SU-DHL-6 (cell line): Measurements from ENCODE around the gene LAMB4.
A peak's percentile ranks its signal among the peaks of the same experiment; 100 is the strongest.

Experiments
- H2AFZ ChIP-seq: fragments of 200-600 bp; sonication (generic); 2 replicates; pipeline ENCODE4 v1.6.1; 2014; ENCODE audit warnings: low read depth, mild to moderate bottlenecking, moderate library complexity, mixed read lengths, antibody characterized with exemption, low read length; ENCODE audit not compliant: severe bottlenecking
- H3F3A ChIP-seq: fragments of 200-600 bp; shearing (Covaris generic); 2 replicates; pipeline ENCODE4 v1.6.0; 2016; ENCODE audit warnings: antibody characterized with exemption, mild to moderate bottlenecking; ENCODE audit not compliant: insufficient read depth
- H3K27ac ChIP-seq: fragments of 200-600 bp; sonication (generic); 2 replicates; pipeline ENCODE4 v1.5.1; 2016; ENCODE audit warnings: low read depth, mild to moderate bottlenecking, low read length, moderate library complexity, mixed read lengths
- H3K27me3 ChIP-seq: fragments of 200-600 bp; sonication (generic), shearing (Covaris generic); 2 replicates; pipeline ENCODE4 v1.6.0; 2014; ENCODE audit warnings: mild to moderate bottlenecking, low read length
- H3K36me3 ChIP-seq: fragments of 200-600 bp; sonication (generic); 2 replicates; pipeline ENCODE4 v1.6.1; 2014; ENCODE audit warnings: mild to moderate bottlenecking, low read length, mixed read lengths
- H3K4me2 ChIP-seq: fragments of 300-600, 200-600 bp; shearing (Covaris generic), sonication (generic); 2 replicates; pipeline ENCODE4 v1.6.0; 2014; ENCODE audit warnings: low read length, low read depth, mild to moderate bottlenecking; ENCODE audit not compliant: poor library complexity, severe bottlenecking
- H3K4me3 ChIP-seq: fragments of 200-600 bp; sonication (generic); 2 replicates; pipeline ENCODE4 v1.5.1; 2014; ENCODE audit warnings: antibody characterized with exemption, low read length, mild to moderate bottlenecking, mixed read lengths; ENCODE audit not compliant: insufficient read depth, poor library complexity, severe bottlenecking
- H3K79me2 ChIP-seq: fragments of 200-600 bp; sonication (generic); 2 replicates; pipeline ENCODE4 v1.6.1; 2014; ENCODE audit warnings: mild to moderate bottlenecking, low read length, moderate library complexity; ENCODE audit not compliant: insufficient read depth
- H3K9ac ChIP-seq: fragments of 200-600 bp; sonication (generic); 2 replicates; pipeline ENCODE4 v1.7.0; 2014; ENCODE audit warnings: mild to moderate bottlenecking, low read length
- H3K9me2 ChIP-seq: fragments of 200-600 bp; sonication (generic); replicated peaks from 2 replicates; pipeline ENCODE4 v1.6.1; 2014; ENCODE audit warnings: low read length; ENCODE audit not compliant: insufficient read depth
- H3K9me3 ChIP-seq: fragments of 200-600 bp; sonication (generic); 2 replicates; pipeline ENCODE4 v1.6.1; 2014; ENCODE audit warnings: low read length, mixed read lengths; ENCODE audit not compliant: insufficient read depth
- H4K20me1 ChIP-seq: fragments of 200-600 bp; sonication (generic); 2 replicates; pipeline ENCODE4 v1.6.1; 2014; ENCODE audit warnings: low read depth, mild to moderate bottlenecking, antibody characterized with exemption, low read length, moderate library complexity, mixed read lengths
- EZH2phosphoT487 ChIP-seq: fragments of 200-600 bp; sonication (generic), shearing (Covaris generic); conservative IDR thresholded peaks from 2 replicates; pipeline ENCODE4 v1.6.1; 2018; ENCODE audit warnings: mild to moderate bottlenecking, antibody characterized with exemption, low read length, moderate library complexity, mixed read lengths
- TF ChIP-seq, protein P1 (sequence below): fragments of 200-600 bp; sonication (generic); IDR thresholded peaks from one replicate; pipeline ENCODE4 v1.5.1; 2017; ENCODE audit warnings: antibody characterized with exemption, mild to moderate bottlenecking, low read length, moderate library complexity; ENCODE audit not compliant: insufficient read depth, poor library complexity, severe bottlenecking

The LAMB4 gene

DNA sequence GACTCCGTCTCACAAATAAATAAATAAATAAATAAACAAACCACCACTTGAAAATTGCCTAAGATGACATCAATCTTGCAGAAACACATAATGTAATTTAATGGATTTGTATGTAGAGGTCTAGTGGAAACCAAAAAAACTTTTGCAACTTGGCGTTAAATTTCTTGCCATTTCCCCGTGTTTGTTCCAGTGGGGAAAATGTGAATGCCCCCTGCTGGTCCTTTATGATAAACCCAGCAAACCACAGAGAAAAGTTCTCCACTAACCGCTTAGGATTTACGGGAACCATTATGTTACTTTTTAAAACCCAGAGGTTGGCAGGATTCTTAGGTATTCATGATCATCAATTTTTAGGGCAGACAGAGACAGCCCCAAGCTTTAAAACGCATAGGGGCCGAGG is 32.5 kb downstream of the LAMB4 start:
- Histone ChIP-seq H3K79me2 (no peaks in the 10 kb centered on the region), H3K9ac (no peak overlapping the region), H3K4me2 (no peak overlapping the region), H3K27ac (no peak overlapping the region), H3K9me2 (no peaks in the 10 kb centered on the region), H3K9me3 (no peaks in the 10 kb centered on the region), H4K20me1 (no peaks in the 10 kb centered on the region), H3K27me3 (no peaks in the 10 kb centered on the region), H3K36me3 (no peaks in the 10 kb centered on the region), H3K4me3 (no peak overlapping the region), H2AFZ (no peak overlapping the region), H3F3A (no peaks in the 10 kb centered on the region)
- no peak for TF ChIP-seq EZH2phosphoT487
- TF ChIP-seq, protein P1, sequence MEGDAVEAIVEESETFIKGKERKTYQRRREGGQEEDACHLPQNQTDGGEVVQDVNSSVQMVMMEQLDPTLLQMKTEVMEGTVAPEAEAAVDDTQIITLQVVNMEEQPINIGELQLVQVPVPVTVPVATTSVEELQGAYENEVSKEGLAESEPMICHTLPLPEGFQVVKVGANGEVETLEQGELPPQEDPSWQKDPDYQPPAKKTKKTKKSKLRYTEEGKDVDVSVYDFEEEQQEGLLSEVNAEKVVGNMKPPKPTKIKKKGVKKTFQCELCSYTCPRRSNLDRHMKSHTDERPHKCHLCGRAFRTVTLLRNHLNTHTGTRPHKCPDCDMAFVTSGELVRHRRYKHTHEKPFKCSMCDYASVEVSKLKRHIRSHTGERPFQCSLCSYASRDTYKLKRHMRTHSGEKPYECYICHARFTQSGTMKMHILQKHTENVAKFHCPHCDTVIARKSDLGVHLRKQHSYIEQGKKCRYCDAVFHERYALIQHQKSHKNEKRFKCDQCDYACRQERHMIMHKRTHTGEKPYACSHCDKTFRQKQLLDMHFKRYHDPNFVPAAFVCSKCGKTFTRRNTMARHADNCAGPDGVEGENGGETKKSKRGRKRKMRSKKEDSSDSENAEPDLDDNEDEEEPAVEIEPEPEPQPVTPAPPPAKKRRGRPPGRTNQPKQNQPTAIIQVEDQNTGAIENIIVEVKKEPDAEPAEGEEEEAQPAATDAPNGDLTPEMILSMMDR: peak; percentile 40

GRCh38 chr7:108096996-108097395 is 33.2 kb downstream of the LAMB4 start:
- H3K27ac ChIP-seq: no peak overlapping the region
- TF ChIP-seq EZH2phosphoT487: no peak
- TF ChIP-seq, protein P1: no peak
- H3K4me2 ChIP-seq: no peak overlapping the region
- H3K9ac ChIP-seq: no peak overlapping the region
- H3K9me3 ChIP-seq: no peaks in the 10 kb centered on the region
- no peak overlapping the region for H3K4me3 ChIP-seq
- no peaks in the 10 kb centered on the region for H3F3A ChIP-seq
- H3K36me3 ChIP-seq: no peaks in the 10 kb centered on the region
- no peaks in the 10 kb centered on the region for H4K20me1 ChIP-seq
- H3K79me2 ChIP-seq: no peaks in the 10 kb centered on the region
- H3K9me2 ChIP-seq: no peaks in the 10 kb centered on the region
- no peaks in the 10 kb centered on the region for H3K27me3 ChIP-seq
- no peak overlapping the region for H2AFZ ChIP-seq

GRCh38 chr7:108094933-108095710 is 35.0 kb downstream of the LAMB4 start:
- Histone ChIP-seq H3K9me3 (no peaks in the 10 kb centered on the region), H3F3A (no peaks in the 10 kb centered on the region), H3K4me3 (no peak overlapping the region), H3K36me3 (no peaks in the 10 kb centered on the region), H4K20me1 (no peaks in the 10 kb centered on the region), H3K9me2 (no peaks in the 10 kb centered on the region), H3K27me3 (no peaks in the 10 kb centered on the region), H3K79me2 (no peaks in the 10 kb centered on the region), H3K9ac (no peak overlapping the region), H3K4me2 (no peak overlapping the region), H2AFZ (no peak overlapping the region), H3K27ac (no peak overlapping the region)
- TF ChIP-seq, protein P1: no peak
- no peak for TF ChIP-seq EZH2phosphoT487
